Brain microvascular endothelial cell (primary cell): ENCODE data around the gene HEYL.
A peak's percentile ranks its signal among the peaks of the same experiment; 100 is the strongest.

Experiments used
- DNase-seq: peaks from one replicate; pipeline ENCODE4 v3.0.0-alpha.2; 2020
- H3K27ac ChIP-seq: fragments of 250-450 bp; sonication (Bioruptor Pico); 2 replicates; pipeline ENCODE4 v1.5.1; 2020; ENCODE audit warnings: mild to moderate bottlenecking, moderate library complexity
- H3K27me3 ChIP-seq: fragments of 250-450 bp; sonication (Bioruptor Pico); replicated peaks from 2 replicates; pipeline ENCODE4 v1.5.1; 2020; ENCODE audit warnings: mild to moderate bottlenecking
- H3K36me3 ChIP-seq: fragments of 250-450 bp; sonication (Bioruptor Pico); replicated peaks from 2 replicates; pipeline ENCODE4 v1.5.1; 2020; ENCODE audit warnings: mild to moderate bottlenecking
- H3K4me3 ChIP-seq: 2 replicates; pipeline ENCODE4 v1.5.1; 2011; ENCODE audit warnings: low read depth, mild to moderate bottlenecking, control low read depth, low read length, moderate library complexity
- CTCF ChIP-seq: IDR thresholded peaks from 2 replicates; pipeline ENCODE4 v1.5.1; 2011; ENCODE audit warnings: low read depth, mild to moderate bottlenecking, moderate library complexity, low read length, control low read depth, inconsistent platforms; ENCODE audit errors: missing control alignments
- in situ Hi-C: cut with HindIII; loops from 2 replicates; pipeline ENCODE4 v1.10.0; 2017; ENCODE audit warnings: low sequenced_read_pairs, low pct_ligation_motif_present

The HEYL gene

DNA sequence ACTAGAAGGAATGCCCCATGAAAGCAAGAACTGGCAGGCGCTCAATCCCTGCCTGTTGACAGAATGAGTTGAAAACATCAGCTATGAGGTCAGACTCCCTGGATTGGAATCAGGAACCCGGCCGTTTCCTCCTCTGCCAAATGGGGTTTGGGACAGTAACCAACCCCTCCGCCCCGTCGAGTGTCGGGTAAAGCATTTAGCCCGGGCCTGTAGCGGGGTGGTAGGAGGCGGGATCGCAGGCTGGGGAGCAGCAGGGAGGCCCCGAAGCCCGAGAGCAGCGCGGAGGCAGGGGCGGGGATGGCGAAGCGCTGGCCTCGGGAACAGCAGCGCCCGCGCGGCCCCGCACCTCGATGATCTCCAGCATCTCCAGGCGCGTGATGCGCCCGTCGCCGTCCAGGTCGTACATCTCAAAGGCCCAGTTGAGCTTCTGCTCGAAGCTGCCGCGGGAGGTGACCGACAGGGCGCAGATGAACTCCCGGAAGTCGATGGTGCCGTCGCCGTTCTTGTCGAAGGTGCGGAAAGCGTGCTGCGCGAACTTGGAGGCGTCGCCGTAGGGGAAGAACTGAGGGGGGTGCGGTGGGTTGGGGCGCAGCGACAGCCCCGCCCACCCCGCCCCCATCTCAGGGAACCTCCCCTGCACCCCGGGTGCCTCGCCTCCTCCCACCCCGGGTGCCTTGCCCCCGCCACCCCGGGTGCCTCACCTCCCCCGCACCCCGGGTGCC is 44.3 kb upstream of the HEYL start:
- Histone ChIP-seq H3K27me3 (peaks cover 60% of the 10 kb centered on the region), H3K27ac (no peak overlapping the region), H3K36me3 (no peaks in the 10 kb centered on the region), H3K4me3 (no peak overlapping the region)
- in situ Hi-C loops = no loop called here
- DNase-seq = no peak
- no peak for TF ChIP-seq CTCF

- H3K27me3 ChIP-seq = peaks cover 44% of the 10 kb centered on the region
- H3K36me3 ChIP-seq = no peaks in the 10 kb centered on the region
- no peak overlapping the region for H3K27ac ChIP-seq
- DNase-seq = no peak
- no peak for TF ChIP-seq CTCF
- in situ Hi-C loops = no loop called here
- H3K4me3 ChIP-seq = no peak overlapping the region
Measured at GRCh38 chr1:39681999-39682398, 42.6 kb upstream of the HEYL start.

DNA sequence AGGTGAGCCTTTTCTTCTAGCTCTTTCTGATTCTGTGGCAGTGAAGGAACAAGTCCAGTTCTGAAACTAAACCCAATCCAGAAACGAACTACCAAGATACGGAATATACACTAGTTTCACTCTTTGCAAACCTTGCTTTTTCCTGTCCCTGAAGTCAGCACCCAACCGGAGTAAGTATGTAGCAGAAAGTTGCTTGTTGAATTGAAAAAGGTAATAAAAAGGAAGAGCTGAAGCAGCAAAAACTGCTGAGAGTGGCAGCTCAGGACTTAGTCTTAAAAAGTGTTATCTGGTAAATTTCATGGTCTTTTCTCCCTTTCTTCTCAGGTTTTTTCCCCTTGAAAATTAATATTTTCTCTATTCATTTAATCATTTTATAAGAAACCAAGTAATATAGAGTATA is 41.9 kb upstream of the HEYL start:
- H3K27me3 ChIP-seq = peaks cover 43% of the 10 kb centered on the region
- H3K36me3 ChIP-seq = no peaks in the 10 kb centered on the region
- TF ChIP-seq CTCF = no peak
- H3K27ac ChIP-seq = no peak overlapping the region
- no peak for DNase-seq
- in situ Hi-C loops = no loop called here
- no peak overlapping the region for H3K4me3 ChIP-seq

- no peak overlapping the region for H3K27ac ChIP-seq
- H3K36me3 ChIP-seq = no peaks in the 10 kb centered on the region
- peaks cover 43% of the 10 kb centered on the region for H3K27me3 ChIP-seq
- DNase-seq = no peak
- no peak overlapping the region for H3K4me3 ChIP-seq
- no peak for TF ChIP-seq CTCF
- in situ Hi-C loops = no loop called here
Measured at GRCh38 chr1:39680751-39681150, 41.3 kb upstream of the HEYL start.

GRCh38 chr1:39679821-39680220 is 40.4 kb upstream of the HEYL start:
- in situ Hi-C loops = no loop called here
- Histone ChIP-seq H3K27me3 (peaks cover 37% of the 10 kb centered on the region), H3K36me3 (no peaks in the 10 kb centered on the region), H3K4me3 (no peak overlapping the region), H3K27ac (no peak overlapping the region)
- TF ChIP-seq CTCF = no peak
- DNase-seq = peak; percentile 25

GRCh38 chr1:39678889-39679288 is 39.4 kb upstream of the HEYL start:
- in situ Hi-C loops = no loop called here
- Histone ChIP-seq H3K4me3 (no peak overlapping the region), H3K27me3 (peaks cover 30% of the 10 kb centered on the region), H3K36me3 (no peaks in the 10 kb centered on the region), H3K27ac (no peak overlapping the region)
- TF ChIP-seq CTCF = no peak
- no peak for DNase-seq
